Caco-2 (cell line): ENCODE data around the gene AQP6. TPM values are rescaled to one million over a fixed set of nuclear protein-coding genes. Genes with fewer than 3 reads are reported as not detected.

Experiments
- BruUV-seq: library from RNA; stranded (reverse); fragments of 400-500 nt; replicated peaks from 2 replicates; lab custom pipeline; 2021; lab: Mats Ljungman, UMichigan
- CTCF ChIA-PET: fragments of 300-600 bp; sonication (Branson Sonifier 250); formaldehyde crosslinking; loops from one replicate; lab custom pipeline; 2022; ENCODE audit warnings: antibody characterized with exemption; lab: Charles Lee
- POLR2A ChIA-PET: fragments of 300-600 bp; sonication (Branson Sonifier 250); formaldehyde crosslinking; loops from one replicate; lab custom pipeline; 2022; ENCODE audit warnings: antibody characterized with exemption; lab: Charles Lee
- DNase-seq, 2 experiments: peaks; one replicate each; pipeline versions ENCODE4 v3.0.0 to v3.0.0-alpha.2; 2020 to 2022
- H3K27me3 ChIP-seq: replicated peaks from 2 replicates; pipeline ENCODE4 v1.6.0; 2011; ENCODE audit warnings: low read length; ENCODE audit not compliant: control insufficient read depth, insufficient read depth
- H3K36me3 ChIP-seq: 2 replicates; pipeline ENCODE4 v1.5.1; 2011; ENCODE audit warnings: low read length; ENCODE audit not compliant: control insufficient read depth, insufficient read depth
- H3K4me1 ChIP-seq: fragments of 250-450 bp; sonication (Bioruptor Pico); 2 replicates; pipeline ENCODE4 v1.5.1; 2020; ENCODE audit warnings: mild to moderate bottlenecking
- H3K4me3 ChIP-seq: 2 replicates; pipeline ENCODE4 v1.5.1; 2011; ENCODE audit warnings: low read depth, mild to moderate bottlenecking, control low read depth, low read length
- H3K9me3 ChIP-seq: fragments of 250-450 bp; sonication (Bioruptor Pico); 2 replicates; pipeline ENCODE4 v1.5.1; 2020; ENCODE audit warnings: mild to moderate bottlenecking, moderate library complexity
- H3K27ac Mint-ChIP-seq: one replicate; pipeline ENCODE4 v1.8.0; 2022; ENCODE audit warnings: mixed read lengths; ENCODE audit not compliant: unreplicated experiment
- H3K27me3 Mint-ChIP-seq: one replicate; pipeline ENCODE4 v1.8.0; 2022; ENCODE audit warnings: mixed read lengths; ENCODE audit not compliant: insufficient read depth, unreplicated experiment
- H3K36me3 Mint-ChIP-seq: one replicate; pipeline ENCODE4 v1.8.0; 2022; ENCODE audit warnings: mild to moderate bottlenecking, mixed read lengths; ENCODE audit not compliant: insufficient read depth, unreplicated experiment
- H3K4me1 Mint-ChIP-seq: one replicate; pipeline ENCODE4 v1.8.0; 2022; ENCODE audit warnings: low read depth, mixed read lengths; ENCODE audit not compliant: unreplicated experiment
- H3K4me3 Mint-ChIP-seq: one replicate; pipeline ENCODE4 v1.8.0; 2022; ENCODE audit warnings: mild to moderate bottlenecking, moderate library complexity, mixed read lengths; ENCODE audit not compliant: unreplicated experiment
- H3K9me3 Mint-ChIP-seq: one replicate; pipeline ENCODE4 v1.8.0; 2022; ENCODE audit warnings: mixed read lengths; ENCODE audit not compliant: unreplicated experiment
- CTCF ChIP-seq, 2 experiments: fragments of 200-600 bp in 1 of 2; IDR thresholded peaks; 1 replicate in 1 of 2; 2 replicates in 1 of 2; pipeline versions ENCODE4 v1.5.1 to v1.8.0; 2011 to 2022; ENCODE audit warnings: antibody characterized with exemption in 1 of 2, control low read depth in 1 of 2, inconsistent platforms in 1 of 2, low read depth in 1 of 2, low read length in 1 of 2, mild to moderate bottlenecking in 1 of 2, moderate library complexity in 1 of 2; ENCODE audit not compliant: insufficient read depth in 1 of 2, severe bottlenecking in 1 of 2, unreplicated experiment in 1 of 2
- intact Hi-C: fragments of 100-400 bp; cut with micrococcal nuclease; formaldehyde crosslinking; loops from one replicate; pipeline ENCODE4 v1.10.0; 2022; ENCODE audit not compliant: unreplicated experiment
- total RNA-seq: library from RNA; stranded (reverse); gene quantifications from 2 replicates; pipeline ENCODE4 v1.2.3, GENCODE V29; 2022

The AQP6 gene
- total RNA-seq, 1 experiment from 2014 or later = not detected

DNA sequence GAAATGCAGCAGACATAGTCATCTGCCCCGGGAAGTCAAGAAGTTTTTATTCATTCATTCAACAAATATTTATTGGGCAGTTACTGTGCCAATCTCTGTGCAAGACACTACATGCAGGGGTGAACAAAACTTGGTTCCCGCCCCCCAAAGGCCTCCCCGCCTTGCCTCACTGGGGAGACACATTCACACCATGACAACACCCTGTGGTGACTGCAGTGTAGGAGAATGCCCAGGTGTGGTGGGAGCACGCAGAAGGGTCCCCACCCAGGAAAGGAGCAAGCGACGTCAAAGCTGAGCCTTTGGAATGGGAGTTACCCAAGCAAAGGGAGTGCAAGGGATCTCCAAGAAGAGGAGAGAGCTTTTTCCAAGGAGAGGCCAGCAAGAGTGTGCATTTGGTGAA lies 1.6 kb upstream of the AQP6 start:
- DNase-seq = peak in 1 of 2 experiments; percentile 20
- H3K27me3 ChIP-seq = no peaks in the 10 kb centered on the region
- no peak for TF ChIP-seq CTCF (IDR thresholded peaks at IDR 0.05; ENCODE audit: insufficient read depth in 1 of 2, low read depth in 1 of 2, low read length in 1 of 2, severe bottlenecking in 1 of 2, unreplicated experiment in 1 of 2)
- H3K36me3 ChIP-seq = no peaks in the 10 kb centered on the region
- no TSS peak for BruUV-seq
- Mint-ChIP-seq H3K4me1 (peaks cover 7% of the 10 kb centered on the region), H3K9me3 (no peaks in the 10 kb centered on the region), H3K36me3 (no peaks in the 10 kb centered on the region), H3K27me3 (no peaks in the 10 kb centered on the region), H3K27ac (no peak overlapping the region), H3K4me3 (no peak overlapping the region)
- peaks cover 11% of the 10 kb centered on the region for H3K4me1 ChIP-seq
- ChIA-PET CTCF (interaction anchor here (0.6 to 1.9 kb wide), 2 partner anchors 85 to 1339 kb away, joined by 4 to 7 read pairs; no protein-coding TSS in a partner anchor), POLR2A (interaction anchor here (0.9 kb wide), 1 partner anchor 35 kb away, joined by 4 read pairs; no protein-coding TSS in a partner anchor)
- H3K4me3 ChIP-seq = no peak overlapping the region
- H3K9me3 ChIP-seq = no peaks in the 10 kb centered on the region
- intact Hi-C loops = no loop called here

- no peaks in the 10 kb centered on the region for H3K27me3 ChIP-seq
- no peak overlapping the region for H3K4me3 Mint-ChIP-seq
- POLR2A ChIA-PET = no interaction called here
- no peaks in the 10 kb centered on the region for H3K9me3 Mint-ChIP-seq
- H3K4me3 ChIP-seq = no peak overlapping the region
- intact Hi-C loops = no loop called here
- no peaks in the 10 kb centered on the region for H3K9me3 ChIP-seq
- peaks cover 3% of the 10 kb centered on the region for H3K4me1 ChIP-seq
- CTCF ChIA-PET = interaction anchor here (1.9 kb wide), 1 partner anchor 84 kb away, joined by 7 read pairs; no protein-coding TSS in a partner anchor
- no peak for TF ChIP-seq CTCF (IDR thresholded peaks at IDR 0.05; ENCODE audit: insufficient read depth in 1 of 2, low read depth in 1 of 2, low read length in 1 of 2, severe bottlenecking in 1 of 2, unreplicated experiment in 1 of 2)
- no peak for DNase-seq
- H3K27me3 Mint-ChIP-seq = no peaks in the 10 kb centered on the region
- no peak overlapping the region for H3K27ac Mint-ChIP-seq
- no TSS peak for BruUV-seq
- peaks cover 7% of the 10 kb centered on the region for H3K4me1 Mint-ChIP-seq
- no peaks in the 10 kb centered on the region for H3K36me3 ChIP-seq
- H3K36me3 Mint-ChIP-seq = no peaks in the 10 kb centered on the region
These were observed 618 bp upstream of the AQP6 start for GRCh38 chr12:49972129-49972528.

GRCh38 chr12:49973361-49973830 lies 649 bp downstream of the AQP6 start:
- Mint-ChIP-seq H3K9me3 (no peaks in the 10 kb centered on the region), H3K4me1 (peaks cover 7% of the 10 kb centered on the region), H3K36me3 (no peaks in the 10 kb centered on the region), H3K27me3 (no peaks in the 10 kb centered on the region), H3K27ac (no peak overlapping the region), H3K4me3 (no peak overlapping the region)
- DNase-seq = no peak
- no TSS peak for BruUV-seq
- Histone ChIP-seq H3K27me3 (no peaks in the 10 kb centered on the region), H3K4me3 (no peak overlapping the region), H3K9me3 (no peaks in the 10 kb centered on the region), H3K36me3 (no peaks in the 10 kb centered on the region), H3K4me1 (no peaks in the 10 kb centered on the region; the same call in 1 of the 2 replicates)
- CTCF ChIA-PET = interaction anchor here (1.0 to 1.1 kb wide), 2 partner anchors 83 to 106 kb away, joined by 3 to 11 read pairs; no protein-coding TSS in a partner anchor
- POLR2A ChIA-PET = no interaction called here
- intact Hi-C loops = no loop called here
- TF ChIP-seq CTCF (IDR thresholded peaks at IDR 0.05; ENCODE audit: insufficient read depth in 1 of 2, low read depth in 1 of 2, low read length in 1 of 2, severe bottlenecking in 1 of 2, unreplicated experiment in 1 of 2) = no peak
